ENCODE results near the gene NDUFB4.

The NDUFB4 gene

GRCh38 chr3:120640231-120640630 lies 44.1 kb downstream of the NDUFB4 start:
- H3K4me3 ChIP-seq (ENCODE audit: low read depth, low read length), result no peak overlapping the region
- no peak for DNase-seq (ENCODE audit: low read depth)
- TF ChIP-seq CTCF (IDR thresholded peaks at IDR 0.05; ENCODE audit: low read depth, low read length, missing control alignments), result no peak

- TF ChIP-seq CTCF (IDR thresholded peaks at IDR 0.05; ENCODE audit: low read depth, low read length, missing control alignments), result no peak
- H3K4me3 ChIP-seq (ENCODE audit: low read depth, low read length), result no peak overlapping the region
- no peak for DNase-seq (ENCODE audit: low read depth)
Observed at GRCh38 chr3:120641696-120642246, 45.6 kb downstream of the NDUFB4 start.

- no peak for TF ChIP-seq CTCF (IDR thresholded peaks at IDR 0.05; ENCODE audit: low read depth, low read length, missing control alignments)
- no peak for DNase-seq (ENCODE audit: low read depth)
- H3K4me3 ChIP-seq (ENCODE audit: low read depth, low read length), result no peak overlapping the region
Observed at GRCh38 chr3:120642368-120642948, 46.3 kb downstream of the NDUFB4 start.

GRCh38 chr3:120645083-120645845 lies 49.1 kb downstream of the NDUFB4 start:
- H3K4me3 ChIP-seq (ENCODE audit: low read depth, low read length), result no peak overlapping the region
- TF ChIP-seq CTCF (IDR thresholded peaks at IDR 0.05; ENCODE audit: low read depth, low read length, missing control alignments), result no peak
- DNase-seq (ENCODE audit: low read depth), result no peak

- no peak for TF ChIP-seq CTCF (IDR thresholded peaks at IDR 0.05; ENCODE audit: low read depth, low read length, missing control alignments)
- DNase-seq (ENCODE audit: low read depth), result no peak
- no peak overlapping the region for H3K4me3 ChIP-seq (ENCODE audit: low read depth, low read length)
Observed at GRCh38 chr3:120646771-120647432, 50.8 kb downstream of the NDUFB4 start.

- no peak for TF ChIP-seq CTCF (IDR thresholded peaks at IDR 0.05; ENCODE audit: low read depth, low read length, missing control alignments)
- DNase-seq (ENCODE audit: low read depth), result no peak
- no peak overlapping the region for H3K4me3 ChIP-seq (ENCODE audit: low read depth, low read length)
Observed at GRCh38 chr3:120648290-120648689, 52.2 kb downstream of the NDUFB4 start.
